ENCODE results near the gene SOCS2.

SOCS2 gene

DNA sequence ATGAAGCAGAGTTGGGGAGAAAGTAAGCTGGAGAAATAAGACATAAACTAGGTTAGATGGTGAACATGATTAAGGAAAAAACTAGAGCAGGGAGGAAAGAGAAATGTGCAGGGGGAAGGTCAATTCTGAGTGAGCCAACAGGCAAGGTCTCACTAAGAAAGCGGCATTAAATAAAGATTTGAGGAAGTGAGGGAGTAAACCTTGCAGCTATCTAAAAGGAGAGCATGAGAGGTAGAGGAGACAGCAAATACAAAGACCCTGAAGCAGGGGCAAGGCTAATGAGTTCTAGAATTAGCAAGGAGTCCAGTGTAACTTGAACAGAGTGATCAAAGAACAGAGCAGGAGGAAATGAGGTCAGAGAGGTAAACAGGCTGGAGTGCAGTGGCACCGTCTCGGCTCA is 4.4 kb upstream of the SOCS2 start:
- DNase-seq, result no peak

DNA sequence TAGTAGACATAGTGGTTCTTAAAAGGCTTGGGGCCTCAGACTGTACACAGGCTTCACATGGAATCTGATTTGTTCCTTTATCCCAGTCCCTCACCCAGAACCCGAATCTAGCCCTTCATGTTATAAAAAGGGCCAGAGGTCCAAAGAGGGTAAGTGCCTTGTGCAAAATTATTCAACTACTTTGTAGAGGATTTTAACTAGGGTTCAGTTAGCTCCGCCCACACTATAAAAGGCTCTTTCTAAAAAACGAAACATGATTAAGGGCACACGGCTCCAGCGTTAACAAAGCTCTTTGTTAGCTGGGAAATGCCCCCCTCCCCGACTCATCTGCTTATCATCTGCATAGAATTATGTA is 3.2 kb upstream of the SOCS2 start:
- DNase-seq, result no peak

DNA sequence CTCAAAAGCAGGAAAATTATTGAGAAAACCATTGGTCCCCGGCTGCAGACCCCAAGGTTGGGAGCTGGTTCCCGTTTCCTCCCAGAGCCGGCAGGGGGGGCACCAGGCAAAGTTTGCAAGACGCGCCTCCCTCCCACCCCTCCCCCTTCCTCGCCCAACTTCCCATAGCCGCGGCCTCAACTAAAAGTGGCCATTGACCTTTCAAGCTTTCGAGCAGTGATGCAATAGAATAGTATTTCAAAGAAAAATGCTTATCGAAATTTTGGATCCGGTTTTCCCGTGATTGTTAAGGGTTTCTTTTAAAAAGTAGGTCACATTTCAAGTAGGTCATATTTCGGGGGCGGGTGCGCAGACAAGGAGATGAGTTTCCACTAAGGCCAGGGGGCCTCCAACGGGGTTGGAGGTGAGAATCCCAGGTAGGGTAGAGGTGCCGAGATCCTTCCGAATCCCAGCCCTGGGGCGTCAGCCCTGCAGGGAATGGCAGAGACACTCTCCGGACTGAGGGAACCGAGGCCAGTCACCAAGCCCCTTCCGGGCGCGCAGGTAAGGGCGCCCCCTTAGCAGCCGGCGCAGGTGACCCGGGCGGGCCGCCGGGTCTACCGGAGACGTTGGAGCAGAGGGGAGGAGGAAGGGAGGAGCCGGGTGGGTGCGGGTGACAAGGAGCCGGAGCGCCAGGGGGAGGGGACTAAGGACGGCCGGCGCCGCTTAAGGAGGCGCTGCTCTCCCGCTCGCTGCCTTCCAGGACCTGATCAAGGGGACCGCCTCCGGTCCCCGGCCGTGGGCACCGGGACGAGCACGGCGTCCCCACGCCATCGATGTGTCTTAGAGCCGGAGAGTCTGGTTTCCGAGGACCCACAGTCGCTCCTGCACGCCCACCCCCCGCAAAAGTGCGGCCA is 2.6 kb upstream of the SOCS2 start:
- DNase-seq, result peak; percentile 78

DNA sequence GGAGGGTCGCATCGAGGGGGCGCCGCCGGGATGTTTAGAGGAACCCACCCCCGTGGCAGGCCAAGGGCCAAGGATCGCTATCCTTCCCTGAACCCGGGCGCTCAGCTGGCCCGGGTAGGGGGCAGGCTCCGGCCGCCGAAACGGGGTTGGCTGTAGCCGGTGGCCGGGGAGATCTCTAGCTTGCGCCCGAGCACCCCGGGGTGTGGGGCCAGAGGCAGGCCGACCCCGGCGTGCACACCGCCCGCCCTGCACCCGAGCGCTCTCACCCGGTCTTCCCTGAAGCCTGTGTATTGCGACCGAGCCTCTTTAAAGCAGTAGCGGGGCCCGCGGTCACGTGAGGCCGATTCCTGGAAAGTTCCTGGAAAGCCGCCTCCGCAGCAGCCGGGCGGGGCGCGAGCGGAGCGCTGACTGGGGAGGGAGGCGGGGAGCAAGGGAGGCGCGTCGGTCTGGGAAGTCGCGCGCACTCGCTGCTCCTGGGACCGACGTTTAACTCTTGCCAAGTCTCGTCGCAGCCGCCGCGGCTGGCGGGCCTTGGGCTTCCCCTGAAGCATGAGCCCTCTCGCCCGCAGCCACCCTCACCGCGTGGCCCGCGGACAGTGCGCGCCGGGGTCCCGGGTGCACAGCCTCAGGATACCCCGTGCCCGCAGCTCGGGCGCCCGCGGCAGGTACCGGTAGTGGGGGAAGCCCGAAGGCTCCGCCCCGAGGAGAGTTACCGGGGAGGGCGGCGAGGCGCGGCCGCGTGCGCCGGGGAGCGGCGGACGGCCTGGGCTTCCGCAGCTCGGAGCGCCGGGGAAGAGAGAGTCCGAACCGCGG is 1.7 kb upstream of the SOCS2 start:
- DNase-seq, result peak; percentile 92

DNA sequence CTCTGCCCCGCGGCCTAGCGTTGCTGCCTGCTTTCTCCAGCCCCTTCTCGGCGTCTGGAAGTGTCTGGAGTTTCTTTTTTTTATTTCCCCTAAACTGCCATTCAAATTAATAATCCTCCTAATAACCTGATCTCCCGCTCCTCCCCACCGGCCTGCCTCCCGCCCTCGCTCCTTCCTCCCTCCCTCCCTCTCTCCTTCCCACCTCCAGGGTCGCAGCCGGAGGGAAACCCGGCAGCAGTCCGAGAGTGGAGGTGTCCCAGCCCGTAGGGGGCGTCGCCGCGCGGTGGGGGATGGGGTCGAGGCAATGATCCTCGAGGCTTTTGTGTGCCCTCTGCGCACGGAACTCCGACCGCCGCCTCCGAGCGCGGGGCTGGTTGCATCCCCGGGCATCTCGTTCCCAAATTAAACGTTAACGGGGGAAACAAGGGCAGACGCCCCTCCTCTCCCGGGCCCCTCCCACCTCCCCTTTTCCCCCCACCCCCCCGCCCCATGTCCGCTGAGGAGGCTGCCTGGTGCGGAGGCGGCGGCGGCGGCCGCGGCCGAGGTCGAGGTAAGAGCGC is 1.0 kb upstream of the SOCS2 start:
- DNase-seq, result peak; percentile 58

DNA sequence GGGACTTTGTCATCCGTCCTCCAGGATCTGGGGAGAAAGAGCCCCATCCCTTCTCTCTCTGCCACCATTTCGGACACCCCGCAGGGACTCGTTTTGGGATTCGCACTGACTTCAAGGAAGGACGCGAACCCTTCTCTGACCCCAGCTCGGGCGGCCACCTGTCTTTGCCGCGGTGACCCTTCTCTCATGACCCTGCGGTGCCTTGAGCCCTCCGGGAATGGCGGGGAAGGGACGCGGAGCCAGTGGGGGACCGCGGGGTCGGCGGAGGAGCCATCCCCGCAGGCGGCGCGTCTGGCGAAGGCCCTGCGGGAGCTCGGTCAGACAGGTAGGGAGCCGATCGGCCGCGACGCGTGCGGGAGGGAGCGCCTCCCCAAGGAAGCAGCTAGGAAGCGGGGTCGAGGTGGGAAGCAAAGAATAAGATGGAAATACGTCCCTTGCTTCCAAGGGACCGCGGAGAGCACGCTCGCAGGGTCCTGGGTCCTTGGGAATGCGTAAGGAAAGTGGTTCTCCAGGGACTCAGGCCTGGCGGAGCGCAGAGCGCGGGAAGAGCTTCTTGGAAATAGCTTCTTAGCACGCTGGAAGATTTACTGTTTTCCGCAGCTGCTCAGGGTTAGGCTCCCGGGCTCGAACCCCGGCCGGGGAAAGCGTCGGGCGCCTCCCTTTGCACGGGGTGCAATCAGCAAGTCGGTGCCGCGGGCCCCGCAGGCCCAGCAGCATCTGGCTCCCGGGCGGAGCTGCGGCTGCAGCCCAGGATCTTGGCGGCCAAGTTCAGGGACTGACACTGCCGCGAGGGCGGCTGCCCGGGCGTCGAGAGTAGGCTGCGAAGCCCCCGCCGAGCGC is 457 bp downstream of the SOCS2 start:
- no peak for DNase-seq

DNA sequence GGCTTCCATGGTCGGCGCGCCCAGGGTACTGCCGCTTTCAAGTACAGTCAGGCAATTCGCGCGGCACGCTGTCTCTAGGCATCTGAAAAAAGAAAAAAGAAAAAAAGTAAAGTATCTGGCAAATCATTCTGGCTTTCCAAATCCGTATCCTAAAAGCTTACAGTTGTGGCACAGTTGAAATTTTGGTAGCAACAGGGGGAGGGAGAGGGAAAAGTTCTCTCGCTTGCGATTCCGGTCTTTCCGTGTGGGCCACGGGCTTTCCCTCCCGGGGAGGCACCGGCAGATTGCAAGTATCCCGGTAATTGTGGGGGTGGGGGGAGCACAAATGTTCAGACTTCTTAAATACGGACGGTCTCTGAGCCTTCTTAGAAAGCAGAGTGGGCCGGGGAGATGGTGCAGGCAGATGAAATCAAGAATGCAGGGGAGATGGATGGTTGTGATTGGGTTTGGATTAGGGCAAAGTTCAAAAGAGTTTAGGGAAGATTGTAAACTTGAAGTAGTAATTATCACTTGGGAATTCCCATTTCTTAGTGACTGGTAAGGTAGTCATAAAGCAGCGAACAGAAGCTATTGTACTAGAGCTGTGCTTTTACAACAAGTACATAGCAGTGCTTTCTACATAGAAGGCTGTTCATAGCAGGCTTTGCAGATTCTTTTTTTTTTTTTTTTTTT is 1.2 kb downstream of the SOCS2 start:
- DNase-seq, result no peak

DNA sequence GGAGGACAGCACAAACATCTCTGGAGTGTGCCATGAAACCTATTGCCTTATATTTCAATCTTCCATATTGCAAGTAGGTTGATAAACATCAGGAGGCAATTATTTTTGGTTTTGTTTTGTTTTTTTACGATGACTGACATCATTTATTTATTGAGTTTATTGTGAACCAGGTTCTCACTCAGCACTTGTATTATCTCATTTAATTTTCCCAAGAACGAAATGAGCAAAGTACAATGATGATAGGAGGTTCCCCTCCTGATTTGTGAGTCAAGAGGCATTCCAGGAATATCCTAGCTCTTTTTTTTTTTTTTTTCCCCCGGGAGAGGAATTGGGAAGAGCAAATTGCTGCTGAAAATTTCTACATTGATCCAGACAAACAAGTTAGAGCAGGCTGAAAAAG is 4.7 kb downstream of the SOCS2 start:
- no peak for DNase-seq

DNA sequence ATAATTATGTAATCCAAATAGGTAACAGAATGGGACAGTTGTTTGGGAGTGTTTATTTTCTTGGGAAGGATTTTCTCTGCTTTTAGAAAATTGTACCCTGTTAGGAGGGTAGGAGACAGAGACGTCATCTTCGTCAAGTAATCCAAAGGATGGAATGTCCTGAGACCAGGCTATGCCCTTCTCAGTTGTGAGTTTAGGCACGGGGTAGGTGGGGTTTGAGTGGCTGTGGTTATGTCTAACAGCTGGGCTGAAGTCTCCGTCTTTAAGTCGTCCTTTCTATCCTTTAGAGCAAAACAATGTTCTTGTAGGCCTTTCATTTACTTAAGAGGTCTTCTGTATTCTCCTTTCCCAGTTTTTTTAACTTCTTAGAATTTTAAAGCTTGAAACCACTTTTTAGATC is 5.7 kb downstream of the SOCS2 start:
- no peak for DNase-seq

DNA sequence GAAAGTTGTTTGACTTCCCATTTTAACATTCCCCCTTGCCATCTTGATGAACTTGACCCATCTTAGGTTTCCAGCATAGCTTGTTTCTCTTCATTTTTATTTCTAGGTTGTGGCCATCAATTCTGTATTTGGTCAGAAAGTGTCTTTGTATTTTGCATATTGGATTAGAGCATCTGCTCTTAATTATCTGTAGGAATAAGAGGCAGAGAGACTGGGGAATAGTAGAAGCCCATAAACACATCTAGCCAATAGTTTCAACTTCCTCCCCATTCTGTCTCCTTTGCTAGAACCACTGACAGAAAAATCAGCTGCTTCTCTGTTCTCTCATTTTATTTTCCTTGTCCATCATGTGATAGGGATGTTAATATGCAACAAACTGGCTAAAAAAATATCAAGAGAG is 8.2 kb downstream of the SOCS2 start:
- no peak for DNase-seq

DNA sequence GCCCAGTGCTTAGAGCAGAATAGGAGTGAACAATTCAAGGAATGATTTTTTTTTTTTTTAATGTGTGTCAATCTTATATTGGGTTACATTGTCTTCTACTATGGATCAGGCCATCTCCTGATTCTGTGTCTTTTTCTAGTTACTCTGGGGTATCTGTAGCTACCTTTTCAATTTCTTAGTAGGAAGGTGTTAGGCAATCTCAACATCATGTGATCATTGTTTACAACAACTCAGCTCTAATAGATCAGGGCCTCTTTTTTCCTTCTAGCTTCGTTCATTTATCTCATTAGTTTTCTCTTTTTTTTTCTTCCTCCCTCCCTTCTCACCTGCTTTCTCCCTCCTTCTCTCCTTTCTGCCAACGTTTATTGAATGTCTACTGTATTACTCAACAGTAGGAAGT is 8.9 kb downstream of the SOCS2 start:
- no peak for DNase-seq

DNA sequence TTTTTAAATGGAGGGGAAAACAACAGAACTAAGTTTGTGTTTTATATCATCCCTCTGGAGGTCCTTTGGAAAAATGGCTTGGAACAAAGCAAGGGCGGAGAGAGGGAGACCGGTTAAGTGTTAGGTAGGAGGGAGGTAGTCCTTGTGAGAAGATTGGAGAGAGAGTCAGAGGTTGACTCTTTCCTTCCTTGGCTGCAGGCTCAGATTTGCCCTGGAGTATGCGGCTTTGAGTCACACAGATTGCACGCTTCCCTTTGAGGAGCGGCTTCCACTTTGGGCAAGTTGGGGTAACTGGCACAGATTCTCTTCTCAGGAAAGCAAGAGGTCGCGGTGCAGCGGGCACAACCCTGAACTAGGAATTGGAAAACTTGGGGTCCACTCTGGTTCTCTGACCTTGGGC is 9.9 kb downstream of the SOCS2 start:
- no peak for DNase-seq

DNA sequence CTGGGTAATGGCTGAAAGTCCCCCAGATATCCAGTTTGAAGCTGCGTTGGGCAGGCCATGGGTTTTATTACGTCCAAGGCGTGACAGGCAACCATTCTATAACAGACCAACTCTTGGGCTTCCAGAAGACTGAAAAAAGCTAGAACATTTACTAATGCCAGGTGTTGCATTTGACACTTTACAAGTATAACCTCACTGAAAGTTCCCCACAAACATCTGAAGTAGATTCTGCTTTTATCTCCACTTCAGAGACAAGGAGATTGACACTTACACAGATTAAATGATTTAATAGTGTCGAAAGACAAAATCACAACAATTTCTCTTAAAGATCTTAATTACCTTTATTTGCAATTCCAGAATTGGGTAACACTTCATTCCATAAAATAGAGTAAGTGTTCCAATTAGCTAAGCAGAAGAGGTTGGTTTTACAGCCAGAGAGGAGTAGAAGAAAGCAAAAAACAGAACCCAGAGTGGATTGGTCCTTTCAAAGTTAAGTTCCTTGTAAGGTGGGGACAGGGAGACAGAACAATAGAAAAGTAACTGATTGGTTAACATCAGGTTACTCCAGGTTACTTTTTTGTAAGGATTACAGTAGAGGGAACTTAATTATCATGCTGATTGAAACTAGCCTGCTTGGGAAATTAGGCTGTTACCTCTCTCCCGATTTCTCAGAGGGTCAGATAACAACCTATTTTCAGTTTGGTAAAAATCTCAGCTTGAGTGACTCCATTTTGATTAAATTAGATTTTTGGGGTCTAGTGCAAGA is 11.3 kb downstream of the SOCS2 start:
- no peak for DNase-seq

DNA sequence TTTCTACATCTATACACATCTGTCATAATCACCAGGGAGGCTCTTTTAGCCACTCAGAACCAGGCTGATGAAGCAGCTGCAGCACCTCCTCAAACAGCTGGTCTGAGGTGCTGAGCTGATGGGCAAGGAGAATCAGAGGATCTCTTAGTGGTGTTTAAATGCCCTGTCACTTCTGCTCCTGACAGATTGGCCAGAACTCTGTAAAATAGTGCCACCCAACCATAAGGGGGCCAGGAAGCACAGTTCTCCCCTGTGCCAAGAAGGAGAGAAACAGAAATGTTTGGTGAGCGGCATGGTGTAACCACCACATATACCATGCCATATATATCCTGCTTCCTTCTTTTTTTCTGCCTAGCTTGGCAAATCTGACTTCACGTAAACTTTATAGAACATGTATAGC is 12.8 kb downstream of the SOCS2 start:
- no peak for DNase-seq

DNA sequence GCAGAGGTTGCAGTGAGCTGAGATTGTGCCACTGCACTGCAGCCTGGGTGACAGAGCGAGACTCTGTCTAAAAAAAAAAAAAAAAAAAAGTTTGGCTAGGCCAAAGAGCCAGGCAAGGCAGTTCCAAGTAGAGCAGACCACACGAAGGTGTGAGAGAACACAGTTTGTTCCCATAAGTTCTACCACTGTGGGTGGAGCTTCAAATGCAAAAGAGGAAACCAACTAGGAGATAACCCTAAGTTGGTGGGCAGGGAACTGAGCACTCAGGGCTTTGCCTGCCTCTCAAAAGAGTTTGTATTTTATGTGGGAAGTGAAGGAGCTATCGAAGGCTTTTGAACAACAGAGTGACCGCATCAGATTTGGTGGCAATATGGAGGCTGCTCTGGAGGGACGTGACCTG is 15.1 kb downstream of the SOCS2 start:
- DNase-seq, result no peak

DNA sequence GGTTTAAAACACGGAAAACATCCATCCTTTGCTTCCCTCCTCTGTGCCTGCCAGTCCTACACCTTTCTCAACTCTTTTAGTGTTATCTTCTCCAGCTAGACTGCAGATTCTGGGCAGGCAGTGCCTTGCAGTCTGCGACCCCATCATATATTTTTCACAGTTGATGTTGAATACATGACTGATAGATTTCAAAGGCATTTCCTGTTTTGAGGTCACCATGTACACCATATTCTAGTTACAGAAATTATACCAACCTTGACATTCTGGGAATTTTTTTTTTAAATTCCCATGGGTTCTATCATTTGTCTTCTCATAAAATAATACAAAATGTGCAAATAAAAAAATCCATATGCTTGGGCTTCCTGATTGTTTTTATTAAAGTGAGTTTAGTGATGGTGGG is 16.6 kb downstream of the SOCS2 start:
- DNase-seq, result no peak

DNA sequence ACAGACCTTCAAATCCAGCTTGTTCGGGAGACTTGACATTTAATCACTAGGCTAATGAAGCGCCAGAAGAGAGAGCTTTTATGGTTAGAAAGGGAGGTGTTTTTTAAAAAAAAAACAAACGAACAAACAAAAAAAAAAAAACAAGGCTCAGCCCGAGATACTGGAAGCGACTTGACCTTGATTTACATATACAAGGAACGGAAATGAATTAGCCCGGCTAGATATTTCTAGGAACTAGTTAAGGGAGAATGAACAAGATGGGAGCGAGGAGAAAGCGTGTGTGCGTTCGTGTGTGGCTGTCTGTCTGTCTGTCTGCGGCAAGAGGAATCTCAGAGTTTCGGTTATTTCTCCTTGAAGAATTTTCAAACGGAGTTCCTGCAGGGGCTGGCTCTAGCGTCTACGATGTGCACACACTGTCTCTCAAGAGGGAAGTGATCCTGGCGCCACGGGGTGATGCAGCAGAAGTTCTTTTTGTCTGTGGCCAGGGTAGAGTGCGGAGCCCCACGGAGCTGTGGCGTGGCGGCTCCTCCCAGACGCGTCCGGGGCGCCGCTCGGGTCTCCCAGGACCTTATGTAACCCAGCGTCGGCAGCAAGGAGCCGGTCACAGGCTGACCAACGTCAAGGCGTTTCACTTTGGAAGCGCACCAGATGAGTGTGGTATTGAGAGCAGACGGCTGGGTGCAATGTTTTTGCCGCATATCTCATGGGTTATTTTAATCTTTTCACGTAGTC is 18.8 kb downstream of the SOCS2 start:
- DNase-seq, result peak; percentile 48

DNA sequence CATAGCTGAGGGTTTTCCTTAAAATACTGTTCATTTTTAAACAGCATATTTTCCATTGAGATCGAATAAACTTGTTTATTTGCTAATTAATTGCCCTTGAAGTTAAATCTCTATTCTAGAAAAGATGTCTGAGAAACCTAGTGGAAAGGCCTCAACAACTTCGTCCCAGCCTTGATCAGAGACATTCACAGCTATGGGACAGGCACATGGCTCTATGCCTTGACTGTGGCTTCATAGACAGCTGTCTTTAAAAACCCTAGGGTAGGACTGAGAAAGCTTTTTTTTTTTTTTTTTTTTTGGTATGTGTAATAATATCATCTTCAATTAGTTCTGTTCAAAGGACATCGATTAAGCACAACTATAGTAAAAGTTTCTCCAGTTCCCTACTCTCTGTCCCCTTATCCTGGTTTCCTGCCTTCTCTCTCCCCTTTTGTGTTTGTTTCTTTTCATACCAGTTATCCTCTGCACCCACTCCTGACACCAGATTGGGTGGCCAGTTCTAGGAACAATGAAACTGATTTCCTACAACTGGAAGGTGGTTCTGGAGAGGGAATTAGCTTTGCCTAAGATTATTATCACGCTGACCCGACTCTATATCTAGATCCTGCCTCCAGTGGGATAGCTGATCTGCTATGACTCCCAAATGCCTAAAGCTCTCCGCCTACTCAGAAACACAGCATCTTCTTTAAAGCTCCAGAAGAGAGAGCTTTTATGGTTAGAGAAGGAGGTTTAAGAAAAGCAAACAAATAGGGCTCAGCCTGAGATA is 20.3 kb downstream of the SOCS2 start:
- DNase-seq, result no peak

DNA sequence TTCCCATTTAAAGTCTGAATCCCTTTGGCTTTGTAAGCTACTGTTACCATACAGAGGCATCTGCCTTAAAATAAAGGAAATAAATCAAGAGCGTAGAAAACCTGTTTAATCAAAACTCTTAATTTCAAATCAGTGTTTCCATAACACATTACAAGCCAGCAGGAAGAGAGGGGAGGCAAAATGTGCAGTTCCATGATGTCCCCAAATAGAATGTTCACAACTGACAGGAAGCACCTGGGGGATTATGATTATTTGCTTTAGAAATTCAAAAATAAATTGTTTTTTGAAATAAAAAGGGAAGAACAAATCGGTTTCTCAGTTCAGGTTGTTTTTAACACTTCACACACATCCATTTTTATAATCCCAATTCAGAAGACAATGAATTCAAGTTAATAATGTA is 21.4 kb downstream of the SOCS2 start:
- no peak for DNase-seq

DNA sequence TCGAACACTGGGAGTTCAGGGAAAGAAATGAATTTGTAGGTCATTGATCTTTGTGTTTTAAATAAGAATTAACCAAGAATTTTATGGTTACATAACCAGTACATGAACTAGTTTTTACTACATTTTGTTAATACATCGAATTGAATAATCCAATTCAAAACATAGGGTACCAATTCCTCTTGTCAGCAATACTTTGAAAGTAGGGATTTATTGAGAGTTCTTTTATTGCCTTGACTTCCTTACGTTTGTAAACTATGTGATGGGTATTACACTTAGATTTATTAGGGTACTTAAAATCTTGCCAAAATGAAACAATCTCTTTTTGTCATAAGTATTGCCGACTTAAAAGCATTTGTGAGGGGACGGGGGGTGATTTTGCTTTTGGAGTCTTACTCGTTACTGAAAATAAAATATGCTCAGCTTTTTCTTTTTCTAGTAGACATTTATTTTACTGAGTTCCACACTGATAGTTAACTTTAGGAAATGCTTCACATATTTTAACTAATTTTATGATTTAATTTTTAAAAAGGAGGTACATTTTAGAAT is 22.4 kb downstream of the SOCS2 start:
- DNase-seq, result no peak
